Jurkat, Clone E6-1 (cell line): Measurements from ENCODE around the gene COL18A1.

Source experiments
- DNase-seq: peaks from one replicate; pipeline ENCODE4 v3.0.0-alpha.2; 2011; ENCODE audit warnings: low read depth, low spot score
- H3K4me3 ChIP-seq: 2 replicates; pipeline ENCODE4 v1.5.1; 2011; ENCODE audit warnings: mild to moderate bottlenecking, low read length, control low read depth, moderate library complexity

Gene COL18A1

GRCh38 chr21:45393021-45393420 lies 11.9 kb upstream of the COL18A1 start:
- H3K4me3 ChIP-seq: no peak overlapping the region
- no peak for DNase-seq

GRCh38 chr21:45393833-45394638 lies 10.9 kb upstream of the COL18A1 start:
- no peak for DNase-seq
- H3K4me3 ChIP-seq: no peak overlapping the region

- no peak for DNase-seq
- no peak overlapping the region for H3K4me3 ChIP-seq
These were observed 8.4 kb upstream of the COL18A1 start for GRCh38 chr21:45396620-45396995.

GRCh38 chr21:45397381-45397780 lies 7.6 kb upstream of the COL18A1 start:
- no peak for DNase-seq
- H3K4me3 ChIP-seq: no peak overlapping the region

GRCh38 chr21:45401054-45401518 lies 3.9 kb upstream of the COL18A1 start:
- no peak for DNase-seq

GRCh38 chr21:45401916-45402900 lies 2.8 kb upstream of the COL18A1 start:
- no peak overlapping the region for H3K4me3 ChIP-seq
- no peak for DNase-seq

More at GRCh38 chr21:45401054-45401518, 3.9 kb upstream of the COL18A1 start:
- no peak overlapping the region for H3K4me3 ChIP-seq

GRCh38 chr21:45403133-45403824 lies 1.7 kb upstream of the COL18A1 start:
- DNase-seq: no peak
- H3K4me3 ChIP-seq: no peak overlapping the region

- DNase-seq: no peak
- H3K4me3 ChIP-seq: no peak overlapping the region
These were observed 888 bp upstream of the COL18A1 start for GRCh38 chr21:45403825-45404729.

GRCh38 chr21:45405271-45405818 lies 380 bp downstream of the COL18A1 start:
- no peak for DNase-seq
- no peak overlapping the region for H3K4me3 ChIP-seq

- DNase-seq: no peak
These were observed 1.1 kb downstream of the COL18A1 start for GRCh38 chr21:45405819-45406762.

GRCh38 chr21:45406801-45407628 lies 2.0 kb downstream of the COL18A1 start:
- H3K4me3 ChIP-seq: no peak overlapping the region

More at GRCh38 chr21:45405819-45406762, 1.1 kb downstream of the COL18A1 start:
- no peak overlapping the region for H3K4me3 ChIP-seq

GRCh38 chr21:45407629-45408247 lies 2.8 kb downstream of the COL18A1 start:
- DNase-seq: no peak
- H3K4me3 ChIP-seq: no peak overlapping the region

More at GRCh38 chr21:45406801-45407628, 2.0 kb downstream of the COL18A1 start:
- DNase-seq: no peak

- H3K4me3 ChIP-seq: no peak overlapping the region
- no peak for DNase-seq
These were observed 3.4 kb downstream of the COL18A1 start for GRCh38 chr21:45408271-45408791.

GRCh38 chr21:45408801-45409261 lies 3.9 kb downstream of the COL18A1 start:
- H3K4me3 ChIP-seq: no peak overlapping the region
- DNase-seq: no peak

- DNase-seq: no peak
- no peak overlapping the region for H3K4me3 ChIP-seq
These were observed 4.6 kb downstream of the COL18A1 start for GRCh38 chr21:45409466-45410150.
